Esophagus muscularis mucosa (tissue), 4 donors: ENCODE data around the gene OBI1.

Experiments used
- CTCF ChIP-seq, 3 experiments: fragments of 200-600 bp in 2 of 3; fragments of 450-650 bp in 1 of 3; sonication (generic) in 2 of 3; IDR thresholded peaks; one replicate each; pipeline ENCODE4 v1.5.1; 2017 to 2019; ENCODE audit warnings: antibody characterized with exemption in 3 of 3, mild to moderate bottlenecking in 2 of 3, moderate library complexity in 1 of 3
- EP300 ChIP-seq: sonication (generic); formaldehyde crosslinking; IDR thresholded peaks from one replicate; pipeline ENCODE4 v1.6.1; 2017; ENCODE audit warnings: antibody characterized with exemption
- POLR2AphosphoS5 ChIP-seq, 2 donors: sonication (generic); formaldehyde crosslinking; IDR thresholded peaks; one replicate each; pipeline ENCODE4 v1.6.1; 2017; ENCODE audit warnings: antibody characterized with exemption in 2 of 2

DNA sequence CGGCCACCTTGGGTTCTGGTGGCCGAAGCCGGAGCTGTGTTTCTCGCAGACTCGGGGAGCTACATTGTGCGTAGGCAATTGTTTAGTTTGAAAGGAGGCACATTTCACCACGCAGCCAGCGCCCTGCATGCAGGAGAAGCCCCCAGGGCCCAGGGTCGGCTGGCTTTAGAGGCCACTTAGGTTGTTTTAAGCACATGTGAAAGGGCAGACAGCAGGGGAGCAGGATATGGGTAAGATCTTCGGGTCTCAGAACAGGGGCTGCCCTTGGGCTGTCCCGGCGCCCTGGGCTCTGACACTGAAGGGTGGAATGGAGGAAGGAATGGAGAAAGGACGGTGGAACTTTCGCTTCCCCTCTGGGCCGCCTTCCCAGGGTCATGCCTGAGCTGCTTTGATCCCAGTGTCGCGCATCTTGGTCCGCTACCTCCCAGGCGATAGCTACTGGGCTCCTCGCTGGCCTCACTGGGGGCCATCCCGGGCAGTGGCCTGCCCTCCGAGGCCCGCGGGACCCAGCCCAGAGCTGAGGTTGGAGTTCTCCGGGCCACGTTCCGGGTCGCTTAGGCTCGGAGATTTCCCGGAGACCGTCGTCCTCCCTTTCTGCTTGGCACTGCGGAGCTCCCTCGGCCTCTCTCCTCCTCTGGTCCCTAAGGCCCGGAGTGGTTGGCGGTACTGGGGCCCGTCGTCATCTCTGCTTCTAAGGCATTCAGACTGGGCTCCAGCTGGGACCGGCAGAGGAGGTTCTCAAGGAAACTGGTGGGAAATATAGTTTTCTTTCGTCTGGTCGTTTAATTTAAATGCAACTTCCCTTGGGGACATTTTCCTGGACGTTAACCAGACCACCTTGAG lies 51.3 kb downstream of the OBI1 start:
- TF ChIP-seq CTCF (IDR thresholded peaks at IDR 0.05) (no peak), POLR2AphosphoS5 (IDR thresholded peaks at IDR 0.05) (no peak), EP300 (no peak)
